Mesothelial cell of epicardium (in vitro differentiated cells): ENCODE measurements around the gene PAX7. TPM values are rescaled to one million over a fixed set of nuclear protein-coding genes. Genes with fewer than 3 reads are reported as not detected.

Source experiments
- DNase-seq, 2 experiments: peaks; one replicate each; pipeline ENCODE4 v3.0.0; 2021; ENCODE audit warnings: low spot score in 2 of 2; ENCODE audit not compliant: unreplicated experiment in 2 of 2
- H3K27ac Mint-ChIP-seq: 2 replicates; pipeline ENCODE4 v1.8.0; 2021; ENCODE audit warnings: mixed read lengths
- H3K27me3 Mint-ChIP-seq: 2 replicates; pipeline ENCODE4 v1.8.0; 2021; ENCODE audit warnings: low read depth, mixed read lengths
- H3K36me3 Mint-ChIP-seq: 2 replicates; pipeline ENCODE4 v1.8.0; 2021; ENCODE audit warnings: mixed read lengths
- H3K4me1 Mint-ChIP-seq: 2 replicates; pipeline ENCODE4 v1.8.0; 2021; ENCODE audit warnings: mixed read lengths
- H3K4me3 Mint-ChIP-seq: 2 replicates; pipeline ENCODE4 v1.8.0; 2021; ENCODE audit warnings: mild to moderate bottlenecking, moderate library complexity, mixed read lengths
- H3K9me3 Mint-ChIP-seq: 2 replicates; pipeline ENCODE4 v1.8.0; 2021; ENCODE audit warnings: mixed read lengths
- total RNA-seq: library from RNA; stranded (reverse); gene quantifications from 3 replicates; pipeline ENCODE4 v1.2.1, GENCODE V29; 2021
- TF ChIP-seq, protein P1 (sequence below): fragments of 200-600 bp; sonication (generic); IDR thresholded peaks from one replicate; pipeline ENCODE4 v1.5.0; 2021; ENCODE audit warnings: antibody characterized with exemption; ENCODE audit not compliant: unreplicated experiment

Gene PAX7
- total RNA-seq, 1 donor from 2014 or later, result not detected

DNA sequence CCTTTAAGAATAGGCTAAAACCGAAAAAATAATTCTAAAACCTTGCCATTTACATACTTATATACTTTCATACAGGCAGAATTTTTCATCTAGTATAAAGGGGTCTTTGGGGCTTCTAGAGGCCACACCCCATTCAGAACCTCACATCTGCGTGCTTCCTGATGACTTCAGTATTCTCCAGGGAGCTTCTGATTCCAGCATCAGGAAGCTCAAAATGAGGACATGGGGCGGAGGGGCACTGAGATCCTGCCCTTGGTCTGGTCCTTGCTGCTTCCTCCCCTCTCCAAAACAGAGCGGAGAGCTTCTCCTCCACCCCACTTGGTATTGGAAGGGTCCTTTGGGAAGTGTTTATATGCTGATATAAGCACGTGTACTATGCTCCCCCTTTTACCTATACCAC, 13.8 kb downstream of the PAX7 start:
- no peaks in the 10 kb centered on the region for H3K36me3 Mint-ChIP-seq
- no peaks in the 10 kb centered on the region for H3K9me3 Mint-ChIP-seq
- no peak overlapping the region for H3K27ac Mint-ChIP-seq
- no peak overlapping the region for H3K4me3 Mint-ChIP-seq
- TF ChIP-seq, protein P1, sequence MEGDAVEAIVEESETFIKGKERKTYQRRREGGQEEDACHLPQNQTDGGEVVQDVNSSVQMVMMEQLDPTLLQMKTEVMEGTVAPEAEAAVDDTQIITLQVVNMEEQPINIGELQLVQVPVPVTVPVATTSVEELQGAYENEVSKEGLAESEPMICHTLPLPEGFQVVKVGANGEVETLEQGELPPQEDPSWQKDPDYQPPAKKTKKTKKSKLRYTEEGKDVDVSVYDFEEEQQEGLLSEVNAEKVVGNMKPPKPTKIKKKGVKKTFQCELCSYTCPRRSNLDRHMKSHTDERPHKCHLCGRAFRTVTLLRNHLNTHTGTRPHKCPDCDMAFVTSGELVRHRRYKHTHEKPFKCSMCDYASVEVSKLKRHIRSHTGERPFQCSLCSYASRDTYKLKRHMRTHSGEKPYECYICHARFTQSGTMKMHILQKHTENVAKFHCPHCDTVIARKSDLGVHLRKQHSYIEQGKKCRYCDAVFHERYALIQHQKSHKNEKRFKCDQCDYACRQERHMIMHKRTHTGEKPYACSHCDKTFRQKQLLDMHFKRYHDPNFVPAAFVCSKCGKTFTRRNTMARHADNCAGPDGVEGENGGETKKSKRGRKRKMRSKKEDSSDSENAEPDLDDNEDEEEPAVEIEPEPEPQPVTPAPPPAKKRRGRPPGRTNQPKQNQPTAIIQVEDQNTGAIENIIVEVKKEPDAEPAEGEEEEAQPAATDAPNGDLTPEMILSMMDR, result no peak
- DNase-seq, result no peak
- H3K4me1 Mint-ChIP-seq, result peaks cover 10% of the 10 kb centered on the region
- peaks cover 98% of the 10 kb centered on the region for H3K27me3 Mint-ChIP-seq

- Mint-ChIP-seq H3K4me3 (no peak overlapping the region), H3K27me3 (peaks cover 98% of the 10 kb centered on the region), H3K36me3 (no peaks in the 10 kb centered on the region), H3K9me3 (no peaks in the 10 kb centered on the region), H3K4me1 (peaks cover 10% of the 10 kb centered on the region), H3K27ac (no peak overlapping the region)
- TF ChIP-seq, protein P1, result no peak
- no peak for DNase-seq
Observed at GRCh38 chr1:18644973-18645746, 14.5 kb downstream of the PAX7 start.

GRCh38 chr1:18645747-18646090, 15.1 kb downstream of the PAX7 start:
- Mint-ChIP-seq H3K27ac (no peak overlapping the region), H3K4me1 (peaks cover 10% of the 10 kb centered on the region), H3K9me3 (no peaks in the 10 kb centered on the region), H3K4me3 (no peak overlapping the region), H3K36me3 (no peaks in the 10 kb centered on the region), H3K27me3 (peaks cover 98% of the 10 kb centered on the region)
- TF ChIP-seq, protein P1, result no peak
- DNase-seq, result no peak

- Mint-ChIP-seq H3K9me3 (no peaks in the 10 kb centered on the region), H3K27me3 (peaks cover 98% of the 10 kb centered on the region), H3K27ac (no peak overlapping the region), H3K36me3 (no peaks in the 10 kb centered on the region), H3K4me3 (no peak overlapping the region), H3K4me1 (peaks cover 10% of the 10 kb centered on the region)
- TF ChIP-seq, protein P1, result no peak
- DNase-seq, result no peak
Observed at GRCh38 chr1:18646091-18646785, 15.6 kb downstream of the PAX7 start.

GRCh38 chr1:18646786-18647410, 16.3 kb downstream of the PAX7 start:
- DNase-seq, result no peak
- no peak overlapping the region for H3K4me3 Mint-ChIP-seq
- H3K4me1 Mint-ChIP-seq, result peaks cover 10% of the 10 kb centered on the region
- peaks cover 98% of the 10 kb centered on the region for H3K27me3 Mint-ChIP-seq
- TF ChIP-seq, protein P1, result no peak
- no peak overlapping the region for H3K27ac Mint-ChIP-seq
- no peaks in the 10 kb centered on the region for H3K36me3 Mint-ChIP-seq
- H3K9me3 Mint-ChIP-seq, result no peaks in the 10 kb centered on the region
